HL-60/S4 (cell line): ENCODE measurements around the gene ITFG1.
"Not testable (repeated sequence)": the region's sequence is repeated elsewhere in the genome, so short reads cannot be mapped to it uniquely, and the experiment has no call there.

Source experiments
- in situ Hi-C: fragments of 300-500 bp; cut with MboI; formaldehyde crosslinking; loops from 2 replicates; pipeline ENCODE4 v1.14.3; 2022; ENCODE audit warnings: low sequenced_read_pairs

Gene ITFG1

GRCh38 chr16:47175152-47175551, 285.7 kb downstream of the ITFG1 start:
- in situ Hi-C loops = no loop called here

- in situ Hi-C loops = no loop called here
These were observed 298.0 kb downstream of the ITFG1 start for GRCh38 chr16:47162670-47163420.

- in situ Hi-C loops = no loop called here
These were observed 299.4 kb downstream of the ITFG1 start for GRCh38 chr16:47161464-47161863.

GRCh38 chr16:47160422-47160821, 300.4 kb downstream of the ITFG1 start:
- in situ Hi-C loops = no loop called here

GRCh38 chr16:47158992-47159391, 301.9 kb downstream of the ITFG1 start:
- in situ Hi-C loops = no loop called here

GRCh38 chr16:47156680-47157215, 304.1 kb downstream of the ITFG1 start:
- in situ Hi-C loops = no loop called here

DNA sequence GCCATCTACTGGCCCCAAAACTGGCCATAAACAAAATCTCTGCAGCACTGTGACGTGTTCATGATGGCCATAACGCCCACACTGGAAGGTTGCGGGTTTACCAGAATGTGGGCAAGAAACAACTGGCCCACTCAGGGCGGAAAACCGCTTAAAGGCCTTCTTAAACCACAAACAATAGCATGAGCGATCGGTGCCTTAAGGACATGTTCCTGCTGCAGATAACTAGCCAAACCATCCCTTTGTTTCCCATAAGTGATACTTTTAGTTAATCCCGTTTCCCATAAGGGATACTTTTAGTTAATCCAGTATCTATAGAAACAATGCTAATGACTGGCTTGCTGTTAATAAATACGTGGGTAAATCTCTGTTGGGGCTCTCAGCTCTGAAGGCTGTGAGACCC, 308.4 kb downstream of the ITFG1 start:
- in situ Hi-C loops = not testable (repeated sequence)

GRCh38 chr16:47150067-47150466, 310.8 kb downstream of the ITFG1 start:
- in situ Hi-C loops = no loop called here

DNA sequence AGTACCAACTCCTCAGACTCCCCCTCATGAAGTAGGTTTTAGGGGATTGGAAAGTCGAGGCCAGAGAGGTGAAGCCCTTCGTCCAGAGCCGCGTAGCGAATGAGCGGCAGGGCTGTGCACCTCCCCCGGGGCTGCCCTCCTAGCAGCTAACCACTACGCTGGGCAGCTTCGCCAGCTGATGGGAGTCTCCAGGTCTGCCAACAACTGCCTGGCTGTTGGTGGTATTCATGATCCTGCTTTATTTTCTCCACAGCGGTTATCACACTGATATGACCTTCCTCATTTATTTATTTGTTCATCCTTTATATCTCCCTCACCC, 316.3 kb downstream of the ITFG1 start:
- in situ Hi-C loops = loop anchor here (25.0 kb wide), 2 partner anchors 1018 to 1493 kb away; partner anchors contain the start of gene ABCC12

DNA sequence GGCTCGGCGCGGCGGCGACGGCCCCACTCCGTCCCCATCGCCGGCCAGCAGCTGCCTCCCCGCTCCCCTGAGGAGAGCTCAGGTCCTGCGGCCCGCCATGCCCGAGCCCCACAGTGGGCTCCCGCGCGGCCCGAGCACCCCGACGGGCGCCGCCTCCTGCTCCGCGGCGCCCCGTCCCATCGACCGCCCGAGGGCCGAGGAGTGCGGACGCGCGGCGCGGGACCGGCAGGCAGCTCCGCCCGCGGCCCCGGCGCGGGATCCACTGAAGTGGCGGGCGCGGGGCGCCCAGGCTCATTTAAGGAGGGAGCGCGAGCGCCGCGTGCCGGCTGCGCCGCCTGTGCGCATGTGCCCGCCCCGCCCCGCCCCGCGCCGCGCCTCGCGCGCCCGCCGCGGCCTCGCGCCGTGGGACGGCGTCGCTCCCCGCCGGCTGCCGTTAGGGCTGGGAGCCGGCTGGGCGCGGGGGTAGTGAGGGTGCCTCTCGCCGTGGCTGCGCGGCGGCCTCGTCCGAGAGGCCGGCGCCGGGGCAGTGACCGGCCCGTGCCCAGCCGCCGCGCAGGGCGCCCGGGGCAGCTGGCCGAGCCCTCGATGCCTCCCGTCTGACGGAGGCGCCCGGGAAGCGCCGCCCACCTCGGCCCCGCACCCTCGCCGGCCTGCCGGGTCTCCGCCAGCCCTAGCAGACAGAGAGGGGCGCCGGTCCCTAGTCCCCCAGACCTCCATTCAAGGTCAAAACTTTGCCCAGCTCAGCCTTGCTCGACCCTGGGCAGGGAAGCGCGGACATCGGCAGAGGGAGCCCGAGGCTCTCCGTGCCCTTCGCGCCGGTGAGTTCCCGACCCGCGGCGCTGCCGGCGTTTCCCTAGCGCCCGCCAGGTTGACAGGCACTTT, 316.9 kb downstream of the ITFG1 start, which contains the start of gene NETO2:
TSS of gene NETO2 (minus strand) at position 269 of the 882 bp plus-strand sequence. CDS start 333 bp downstream, outside the sequence.
- in situ Hi-C loops = loop anchor here (25.0 kb wide), 2 partner anchors 1018 to 1493 kb away; partner anchors contain the start of gene ABCC12

- in situ Hi-C loops = loop anchor here (25.0 kb wide), 2 partner anchors 1019 to 1494 kb away; partner anchors contain the start of gene ABCC12
These were observed 317.8 kb downstream of the ITFG1 start for GRCh38 chr16:47142821-47143676.

- in situ Hi-C loops = loop anchor here (25.0 kb wide), 2 partner anchors 1020 to 1495 kb away; partner anchors contain the start of gene ABCC12
These were observed 318.4 kb downstream of the ITFG1 start for GRCh38 chr16:47142486-47142820.

DNA sequence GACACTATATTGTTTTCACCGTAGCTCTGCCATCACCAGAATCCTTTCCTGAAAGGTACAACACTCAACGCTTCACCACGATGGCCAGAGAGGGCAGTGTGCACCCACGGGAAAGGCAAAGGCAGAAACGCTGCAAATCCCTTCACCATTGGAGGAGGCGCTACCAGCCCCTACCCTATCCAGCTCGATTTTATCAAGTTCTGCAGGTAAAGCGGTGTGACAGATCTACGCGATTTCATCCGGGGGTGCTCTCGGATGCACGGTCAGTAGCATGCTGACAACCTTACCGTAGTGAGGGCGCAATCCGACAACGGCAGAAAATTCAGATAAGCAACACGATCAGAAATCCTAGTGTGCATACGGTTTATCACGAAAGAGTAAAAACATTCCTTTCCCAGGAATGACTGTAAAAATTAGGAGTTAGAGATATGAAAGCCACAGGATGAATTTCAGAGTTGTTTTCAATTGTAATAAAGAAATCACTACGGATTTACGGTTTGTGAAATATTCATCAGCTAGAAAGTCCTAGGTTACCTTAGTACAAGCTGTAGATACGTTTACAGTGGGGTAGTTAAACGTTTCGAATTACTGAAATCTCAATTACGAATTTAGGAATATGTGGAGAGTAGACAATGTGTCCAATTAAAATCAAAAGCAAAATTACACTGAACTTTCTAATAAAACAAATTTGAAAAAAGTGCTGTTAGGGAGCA, 318.9 kb downstream of the ITFG1 start:
- in situ Hi-C loops = loop anchor here (25.0 kb wide), 2 partner anchors 1020 to 1495 kb away; partner anchors contain the start of gene ABCC12

GRCh38 chr16:47140686-47141085, 320.2 kb downstream of the ITFG1 start:
- in situ Hi-C loops = loop anchor here (25.0 kb wide), 2 partner anchors 1022 to 1497 kb away; partner anchors contain the start of gene ABCC12

DNA sequence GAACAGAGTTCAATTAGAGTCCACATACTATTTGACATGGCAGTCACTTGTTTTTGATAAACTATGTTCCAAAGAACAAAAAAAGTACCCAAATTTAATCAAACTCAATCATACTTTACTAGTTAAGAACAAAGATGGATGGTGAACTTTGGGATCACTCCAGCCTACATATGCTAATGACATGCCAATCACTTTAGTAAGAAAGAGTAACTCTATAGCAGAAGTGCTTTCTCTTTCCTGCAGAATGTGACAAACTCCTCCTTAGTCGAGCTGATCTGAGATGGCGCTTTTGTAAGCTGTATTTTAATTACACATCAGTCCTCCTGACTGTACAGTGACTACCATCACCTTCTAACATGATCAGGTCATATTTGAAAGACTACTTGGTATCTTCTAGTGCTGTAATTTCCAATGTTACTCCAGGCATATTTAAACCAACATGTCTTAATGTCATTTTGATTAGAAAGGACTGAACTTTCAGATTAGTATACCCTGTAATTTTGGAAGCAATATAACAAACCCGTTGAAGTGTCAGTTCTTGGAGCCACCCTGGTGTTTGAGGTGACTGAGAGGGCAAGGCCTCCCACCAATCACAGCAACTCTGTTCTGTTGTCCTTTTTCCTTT, 321.2 kb downstream of the ITFG1 start:
- in situ Hi-C loops = loop anchor here (25.0 kb wide), 2 partner anchors 1023 to 1498 kb away; partner anchors contain the start of gene ABCC12

DNA sequence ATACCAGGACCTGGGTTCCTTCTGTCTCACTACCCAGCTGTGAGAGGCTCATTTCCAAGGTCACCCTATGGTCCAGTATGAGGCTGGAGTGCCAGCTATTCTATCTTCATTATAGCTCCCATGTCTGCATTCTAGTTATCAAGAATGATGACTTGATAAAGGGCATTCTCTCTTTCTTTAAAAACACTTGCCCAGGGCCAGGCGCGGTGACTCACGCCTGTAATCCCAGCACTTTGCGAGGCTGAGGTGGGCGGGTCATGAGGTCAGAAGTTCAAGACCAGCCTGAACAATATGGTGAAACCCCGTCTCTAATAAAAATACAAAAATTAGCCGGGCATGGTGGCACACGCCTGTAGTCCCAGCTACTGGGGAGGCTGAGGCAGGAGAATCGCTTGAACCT, 322.9 kb downstream of the ITFG1 start:
- in situ Hi-C loops = loop anchor here (25.0 kb wide), 2 partner anchors 1024 to 1499 kb away; partner anchors contain the start of gene ABCC12

DNA sequence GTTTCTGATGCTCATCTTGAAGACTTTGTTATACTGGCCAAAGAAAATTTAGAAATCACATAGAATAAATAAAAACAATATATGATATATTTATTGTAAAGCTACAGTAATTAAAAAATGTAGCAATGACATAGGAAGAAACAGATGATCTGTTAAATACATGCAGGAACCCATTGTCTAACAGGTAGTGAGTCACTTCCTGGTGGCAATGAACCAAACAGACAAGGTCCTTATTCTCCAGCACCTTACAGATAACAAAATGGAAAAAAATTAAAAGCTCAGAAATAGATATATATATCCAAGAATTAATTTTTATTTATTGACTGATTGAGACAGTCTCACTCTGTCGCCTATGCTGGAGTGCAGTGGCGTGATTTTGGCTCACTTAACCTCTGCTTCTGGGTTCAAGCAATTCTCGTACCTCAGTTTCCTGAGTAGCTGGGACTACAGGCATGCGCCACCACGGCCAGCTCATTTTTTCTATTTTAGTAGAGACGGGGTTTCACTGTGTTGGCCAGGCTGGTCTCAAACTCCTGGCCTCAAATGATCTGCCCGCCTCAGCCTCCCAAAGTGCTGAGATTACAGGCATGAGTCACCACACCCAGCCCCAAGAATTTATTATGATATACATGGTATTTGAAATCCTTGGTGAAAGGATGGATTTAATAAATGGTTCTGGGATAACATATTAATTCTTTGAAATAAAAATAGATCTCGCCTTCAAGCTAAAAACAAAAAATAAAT, 324.6 kb downstream of the ITFG1 start:
- in situ Hi-C loops = loop anchor here (25.0 kb wide), 2 partner anchors 1026 to 1501 kb away; partner anchors contain the start of gene ABCC12

- in situ Hi-C loops = loop anchor here (25.0 kb wide), 2 partner anchors 1028 to 1503 kb away; partner anchors contain the start of gene ABCC12
These were observed 326.3 kb downstream of the ITFG1 start for GRCh38 chr16:47134550-47134949.
